Measurements from ENCODE around the gene E2F7. TPM values are rescaled to one million over a fixed set of nuclear protein-coding genes. Genes with fewer than 3 reads are reported as not detected.

E2F7 gene
- total and polyA plus RNA-seq, 2 of the 13 experiments (the other 11 are each of a cell fraction or from before 2014, with no cell fraction given), result 1.7 to 7.3 TPM

DNA sequence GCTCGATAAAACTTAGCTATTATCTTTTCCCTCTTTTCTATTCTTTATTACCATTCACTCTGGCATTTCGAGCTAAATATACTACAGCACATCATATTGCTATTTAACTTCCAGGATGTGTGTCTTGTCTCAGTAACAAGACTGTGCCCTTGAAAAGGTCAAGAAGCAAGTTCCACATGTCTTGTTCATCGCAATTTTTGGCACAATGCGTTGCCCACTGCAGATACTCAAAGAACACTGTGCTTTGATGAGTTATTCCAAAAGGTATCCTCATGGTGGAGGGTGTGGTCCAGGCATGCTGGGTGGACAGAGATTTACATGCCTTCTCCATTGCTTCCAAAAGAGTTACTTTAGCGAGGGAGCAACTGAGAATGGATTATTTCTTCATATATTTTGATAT is 6.6 kb downstream of the E2F7 start (continued):
- TF ChIP-seq, protein P1, sequence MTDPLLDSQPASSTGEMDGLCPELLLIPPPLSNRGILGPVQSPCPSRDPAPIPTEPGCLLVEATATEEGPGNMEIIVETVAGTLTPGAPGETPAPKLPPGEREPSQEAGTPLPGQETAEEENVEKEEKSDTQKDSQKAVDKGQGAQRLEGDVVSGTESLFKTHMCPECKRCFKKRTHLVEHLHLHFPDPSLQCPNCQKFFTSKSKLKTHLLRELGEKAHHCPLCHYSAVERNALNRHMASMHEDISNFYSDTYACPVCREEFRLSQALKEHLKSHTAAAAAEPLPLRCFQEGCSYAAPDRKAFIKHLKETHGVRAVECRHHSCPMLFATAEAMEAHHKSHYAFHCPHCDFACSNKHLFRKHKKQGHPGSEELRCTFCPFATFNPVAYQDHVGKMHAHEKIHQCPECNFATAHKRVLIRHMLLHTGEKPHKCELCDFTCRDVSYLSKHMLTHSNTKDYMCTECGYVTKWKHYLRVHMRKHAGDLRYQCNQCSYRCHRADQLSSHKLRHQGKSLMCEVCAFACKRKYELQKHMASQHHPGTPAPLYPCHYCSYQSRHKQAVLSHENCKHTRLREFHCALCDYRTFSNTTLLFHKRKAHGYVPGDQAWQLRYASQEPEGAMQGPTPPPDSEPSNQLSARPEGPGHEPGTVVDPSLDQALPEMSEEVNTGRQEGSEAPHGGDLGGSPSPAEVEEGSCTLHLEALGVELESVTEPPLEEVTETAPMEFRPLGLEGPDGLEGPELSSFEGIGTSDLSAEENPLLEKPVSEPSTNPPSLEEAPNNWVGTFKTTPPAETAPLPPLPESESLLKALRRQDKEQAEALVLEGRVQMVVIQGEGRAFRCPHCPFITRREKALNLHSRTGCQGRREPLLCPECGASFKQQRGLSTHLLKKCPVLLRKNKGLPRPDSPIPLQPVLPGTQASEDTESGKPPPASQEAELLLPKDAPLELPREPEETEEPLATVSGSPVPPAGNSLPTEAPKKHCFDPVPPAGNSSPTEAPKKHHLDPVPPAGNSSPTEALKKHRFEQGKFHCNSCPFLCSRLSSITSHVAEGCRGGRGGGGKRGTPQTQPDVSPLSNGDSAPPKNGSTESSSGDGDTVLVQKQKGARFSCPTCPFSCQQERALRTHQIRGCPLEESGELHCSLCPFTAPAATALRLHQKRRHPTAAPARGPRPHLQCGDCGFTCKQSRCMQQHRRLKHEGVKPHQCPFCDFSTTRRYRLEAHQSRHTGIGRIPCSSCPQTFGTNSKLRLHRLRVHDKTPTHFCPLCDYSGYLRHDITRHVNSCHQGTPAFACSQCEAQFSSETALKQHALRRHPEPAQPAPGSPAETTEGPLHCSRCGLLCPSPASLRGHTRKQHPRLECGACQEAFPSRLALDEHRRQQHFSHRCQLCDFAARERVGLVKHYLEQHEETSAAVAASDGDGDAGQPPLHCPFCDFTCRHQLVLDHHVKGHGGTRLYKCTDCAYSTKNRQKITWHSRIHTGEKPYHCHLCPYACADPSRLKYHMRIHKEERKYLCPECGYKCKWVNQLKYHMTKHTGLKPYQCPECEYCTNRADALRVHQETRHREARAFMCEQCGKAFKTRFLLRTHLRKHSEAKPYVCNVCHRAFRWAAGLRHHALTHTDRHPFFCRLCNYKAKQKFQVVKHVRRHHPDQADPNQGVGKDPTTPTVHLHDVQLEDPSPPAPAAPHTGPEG (CRISPR knock-in tag; IDR thresholded peaks at IDR 0.05), result no peak
- TF ChIP-seq ZC3H4 (CRISPR knock-in tag; IDR thresholded peaks at IDR 0.05; ENCODE audit: borderline replicate concordance), result no peak
- no peak for TF ChIP-seq ZNF652 (CRISPR knock-in tag; IDR thresholded peaks at IDR 0.05; ENCODE audit: borderline replicate concordance, low read depth)

GRCh38 chr12:77054851-77055250 is 10.5 kb downstream of the E2F7 start:
- Histone ChIP-seq H3K4me2 (ENCODE audit: low read depth, low read length) (no peak overlapping the region), H3K27ac (ENCODE audit: extremely low read length, insufficient read depth, low read length) (no peak overlapping the region), H2AFZ (ENCODE audit: low read length) (no peak overlapping the region), H3K4me1 (ENCODE audit: insufficient read depth, low read length) (peaks cover 12% of the 10 kb centered on the region), H3K79me2 (ENCODE audit: insufficient read depth, low read length) (no peaks in the 10 kb centered on the region), H3K4me3 (replicated peaks in 1 of 3; ENCODE audit: insufficient read depth in 1 of 3, low read depth in 2 of 3, low read length in 3 of 3) (no peak overlapping the region), H4K20me1 (ENCODE audit: insufficient read depth, low read length) (no peaks in the 10 kb centered on the region), H3K9me3 (ENCODE audit: low read length) (no peaks in the 10 kb centered on the region), H3K36me3 (replicated peaks in 1 of 2; ENCODE audit: control insufficient read depth in 1 of 2, insufficient read depth in 2 of 2, low read length in 2 of 2) (peaks cover 0 to 6% of the 10 kb centered on the region in 2 experiments; a peak in 2 of 5 replicates), H3K27me3 (ENCODE audit: control insufficient read depth in 1 of 2, insufficient read depth in 2 of 2, low read length in 2 of 2) (no peaks in the 10 kb centered on the region), H3K9ac (ENCODE audit: insufficient read depth, low read depth, low read length) (no peak overlapping the region)
- in situ Hi-C loops (cut with HindIII; ENCODE audit: extremely low pct_ligation_motif_present, low pct_unique_long_range_greater_than_20kb) (no loop called here), intact Hi-C loops (cut with micrococcal nuclease; ENCODE audit: unreplicated experiment) (no loop called here)
- ATAC-seq (no peak), FAIRE-seq (no peak), DNase-seq (ENCODE audit: low spot score) (no peak)
- ChIA-PET POLR2A (no interaction called here), CTCF (ENCODE audit: low intra/inter-chr PET ratio, low total read pairs) (no interaction called here)
- no TSS peak for BruUV-seq (replicated peaks)
- 94% methylated on average over 4 of the region's 4 CpGs for WGBS (ENCODE audit: low lambda C conversion rate)
- no peak for TF ChIP-seq ZNF329 (CRISPR knock-in tag; IDR thresholded peaks at IDR 0.05; ENCODE audit: low read depth)
- no peak for TF ChIP-seq MAF1 (CRISPR knock-in tag; IDR thresholded peaks at IDR 0.05; ENCODE audit: borderline replicate concordance)
- TF ChIP-seq ZNF335 (CRISPR knock-in tag; IDR thresholded peaks at IDR 0.05), result no peak
- TF ChIP-seq NPAS2 (CRISPR knock-in tag; IDR thresholded peaks at IDR 0.05; ENCODE audit: borderline replicate concordance), result no peak
- TF ChIP-seq ZGPAT (CRISPR knock-in tag; IDR thresholded peaks at IDR 0.05), result no peak
- no peak for TF ChIP-seq HNRNPH1 (optimal IDR thresholded peaks at IDR 0.05; ENCODE audit: low read depth, low read length)
- no peak for TF ChIP-seq ZNF430 (CRISPR knock-in tag; IDR thresholded peaks at IDR 0.05)
- TF ChIP-seq ZNF225 (CRISPR knock-in tag; IDR thresholded peaks at IDR 0.05), result no peak
- no peak for TF ChIP-seq NR1H2 (CRISPR knock-in tag; IDR thresholded peaks at IDR 0.05; ENCODE audit: borderline replicate concordance, low read depth)
- TF ChIP-seq, protein P2, sequence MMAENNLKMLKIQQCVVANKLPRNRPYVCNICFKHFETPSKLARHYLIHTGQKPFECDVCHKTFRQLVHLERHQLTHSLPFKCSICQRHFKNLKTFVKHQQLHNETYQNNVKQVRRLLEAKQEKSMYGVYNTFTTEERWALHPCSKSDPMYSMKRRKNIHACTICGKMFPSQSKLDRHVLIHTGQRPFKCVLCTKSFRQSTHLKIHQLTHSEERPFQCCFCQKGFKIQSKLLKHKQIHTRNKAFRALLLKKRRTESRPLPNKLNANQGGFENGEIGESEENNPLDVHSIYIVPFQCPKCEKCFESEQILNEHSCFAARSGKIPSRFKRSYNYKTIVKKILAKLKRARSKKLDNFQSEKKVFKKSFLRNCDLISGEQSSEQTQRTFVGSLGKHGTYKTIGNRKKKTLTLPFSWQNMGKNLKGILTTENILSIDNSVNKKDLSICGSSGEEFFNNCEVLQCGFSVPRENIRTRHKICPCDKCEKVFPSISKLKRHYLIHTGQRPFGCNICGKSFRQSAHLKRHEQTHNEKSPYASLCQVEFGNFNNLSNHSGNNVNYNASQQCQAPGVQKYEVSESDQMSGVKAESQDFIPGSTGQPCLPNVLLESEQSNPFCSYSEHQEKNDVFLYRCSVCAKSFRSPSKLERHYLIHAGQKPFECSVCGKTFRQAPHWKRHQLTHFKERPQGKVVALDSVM (CRISPR knock-in tag; IDR thresholded peaks at IDR 0.05), result no peak
- no peak for TF ChIP-seq ZMAT3 (CRISPR knock-in tag; conservative IDR thresholded peaks at IDR 0.05)
- no peak for TF ChIP-seq ERF (CRISPR knock-in tag; IDR thresholded peaks at IDR 0.05)
- no peak for TF ChIP-seq ZNF781 (CRISPR knock-in tag; IDR thresholded peaks at IDR 0.05; ENCODE audit: borderline replicate concordance, not compliant biosample characterization)
